ENCODE data around the gene HORMAD2. TPM values are rescaled to one million over a fixed set of nuclear protein-coding genes. Genes with fewer than 3 reads are reported as not detected.
"Not testable (repeated sequence)": the region's sequence is repeated elsewhere in the genome, so short reads cannot be mapped to it uniquely, and the experiment has no call there.

Gene HORMAD2
- total RNA-seq, 1 donor from 2014 or later, result not detected

- no peak overlapping the region for H3K4me3 Mint-ChIP-seq (ENCODE audit: unreplicated experiment)
- Histone ChIP-seq H3K36me3 (ENCODE audit: insufficient read depth, low read length) (no peaks in the 10 kb centered on the region), H3K79me2 (ENCODE audit: insufficient read depth, low read length) (no peaks in the 10 kb centered on the region), H3K9me3 (ENCODE audit: insufficient read depth, low read depth, low read length) (peaks cover 8% of the 10 kb centered on the region), H3K4me1 (ENCODE audit: insufficient read depth, low read length) (peaks cover 32% of the 10 kb centered on the region), H3K9ac (ENCODE audit: low read length) (peak overlapping the region; percentile 31), H2AFZ (ENCODE audit: low read depth, low read length) (no peak overlapping the region), H3K27ac (ENCODE audit: low read depth, low read length) (peak overlapping the region; percentile 99), H3K4me2 (ENCODE audit: low read length) (no peak overlapping the region), H3K4me3 (ENCODE audit: insufficient read depth, low read depth, low read length) (no peak overlapping the region), H3K27me3 (ENCODE audit: insufficient read depth, low read length) (no peaks in the 10 kb centered on the region), H4K20me1 (ENCODE audit: insufficient read depth, low read length) (no peaks in the 10 kb centered on the region)
- peaks cover 11% of the 10 kb centered on the region for H3K9me3 Mint-ChIP-seq (ENCODE audit: unreplicated experiment)
- no peaks in the 10 kb centered on the region for H3K27me3 Mint-ChIP-seq (ENCODE audit: low read depth, unreplicated experiment)
- peaks cover 3% of the 10 kb centered on the region for H3K36me3 Mint-ChIP-seq (ENCODE audit: low read depth, unreplicated experiment)
- peaks cover 43% of the 10 kb centered on the region for H3K4me1 Mint-ChIP-seq (ENCODE audit: low read depth, unreplicated experiment)
- TF ChIP-seq EZH2 (IDR thresholded peaks at IDR 0.05; ENCODE audit: insufficient read depth, low read length), result no peak
- H3K27ac Mint-ChIP-seq (ENCODE audit: unreplicated experiment), result peak overlapping the region; percentile 92
- FAIRE-seq (no peak), DNase-seq (ENCODE audit: low read depth) (no peak)
These were observed 118.0 kb downstream of the HORMAD2 start for GRCh38 chr22:30198152-30198825.

GRCh38 chr22:30198921-30199320 is 118.7 kb downstream of the HORMAD2 start:
- H3K4me2 ChIP-seq (ENCODE audit: low read length), result no peak overlapping the region
- peak overlapping the region; percentile 92 for H3K27ac Mint-ChIP-seq (ENCODE audit: unreplicated experiment)
- H3K36me3 Mint-ChIP-seq (ENCODE audit: low read depth, unreplicated experiment), result peaks cover 3% of the 10 kb centered on the region
- no peak overlapping the region for H3K4me3 Mint-ChIP-seq (ENCODE audit: unreplicated experiment)
- H3K27me3 Mint-ChIP-seq (ENCODE audit: low read depth, unreplicated experiment), result no peaks in the 10 kb centered on the region
- H3K9ac ChIP-seq (ENCODE audit: low read length), result no peak overlapping the region
- H3K4me1 ChIP-seq (ENCODE audit: insufficient read depth, low read length), result peaks cover 32% of the 10 kb centered on the region
- H3K36me3 ChIP-seq (ENCODE audit: insufficient read depth, low read length), result no peaks in the 10 kb centered on the region
- no peak overlapping the region for H3K4me3 ChIP-seq (ENCODE audit: insufficient read depth, low read depth, low read length)
- H4K20me1 ChIP-seq (ENCODE audit: insufficient read depth, low read length), result no peaks in the 10 kb centered on the region
- H3K9me3 Mint-ChIP-seq (ENCODE audit: unreplicated experiment), result peaks cover 15% of the 10 kb centered on the region
- no peak for TF ChIP-seq EZH2 (IDR thresholded peaks at IDR 0.05; ENCODE audit: insufficient read depth, low read length)
- no peak for TF ChIP-seq CTCF (IDR thresholded peaks at IDR 0.05; ENCODE audit: insufficient read depth, low read depth, low read length)
- no peak for FAIRE-seq
- no peak for DNase-seq (ENCODE audit: low read depth)
- H3K27me3 ChIP-seq (ENCODE audit: insufficient read depth, low read length), result no peaks in the 10 kb centered on the region
- H3K27ac ChIP-seq (ENCODE audit: low read depth, low read length), result peak overlapping the region; percentile 1
- peaks cover 8% of the 10 kb centered on the region for H3K9me3 ChIP-seq (ENCODE audit: insufficient read depth, low read depth, low read length)
- H3K79me2 ChIP-seq (ENCODE audit: insufficient read depth, low read length), result no peaks in the 10 kb centered on the region
- H3K4me1 Mint-ChIP-seq (ENCODE audit: low read depth, unreplicated experiment), result peaks cover 41% of the 10 kb centered on the region
- H2AFZ ChIP-seq (ENCODE audit: low read depth, low read length), result no peak overlapping the region

- not testable (repeated sequence) for DNase-seq (ENCODE audit: low read depth); H3K4me3 ChIP-seq (ENCODE audit: insufficient read depth, low read depth, low read length); H2AFZ ChIP-seq (ENCODE audit: low read depth, low read length); H3K27me3 ChIP-seq (ENCODE audit: insufficient read depth, low read length); H3K27ac ChIP-seq (ENCODE audit: low read depth, low read length); FAIRE-seq; H3K4me3 Mint-ChIP-seq (ENCODE audit: unreplicated experiment); H3K36me3 Mint-ChIP-seq (ENCODE audit: low read depth, unreplicated experiment); H3K4me2 ChIP-seq (ENCODE audit: low read length); H3K79me2 ChIP-seq (ENCODE audit: insufficient read depth, low read length); H3K36me3 ChIP-seq (ENCODE audit: insufficient read depth, low read length); H3K9me3 ChIP-seq (ENCODE audit: insufficient read depth, low read depth, low read length); H3K9ac ChIP-seq (ENCODE audit: low read length); H3K27ac Mint-ChIP-seq (ENCODE audit: unreplicated experiment); H3K27me3 Mint-ChIP-seq (ENCODE audit: low read depth, unreplicated experiment); H4K20me1 ChIP-seq (ENCODE audit: insufficient read depth, low read length)
- peaks cover 38% of the 10 kb centered on the region for H3K4me1 ChIP-seq (ENCODE audit: insufficient read depth, low read length)
- Mint-ChIP-seq H3K9me3 (ENCODE audit: unreplicated experiment) (peaks cover 15% of the 10 kb centered on the region), H3K4me1 (ENCODE audit: low read depth, unreplicated experiment) (peaks cover 33% of the 10 kb centered on the region)
These were observed 120.6 kb downstream of the HORMAD2 start for GRCh38 chr22:30200905-30201304.
